ENCODE results near the gene LGALS7B. TPM values are rescaled to one million over a fixed set of nuclear protein-coding genes. Genes with fewer than 3 reads are reported as not detected.
"Not testable (repeated sequence)": the region's sequence is repeated elsewhere in the genome, so short reads cannot be mapped to it uniquely, and the experiment has no call there.

The LGALS7B gene
- total RNA-seq, 1 donor from 2014 or later, result not detected

- Mint-ChIP-seq H3K9me3 (no peaks in the 10 kb centered on the region), H3K27me3 (ENCODE audit: low read depth) (no peaks in the 10 kb centered on the region), H3K4me3 (no peak overlapping the region), H3K27ac (ENCODE audit: unreplicated experiment) (no peak overlapping the region), H3K36me3 (ENCODE audit: low read depth) (no peaks in the 10 kb centered on the region), H3K4me1 (no peaks in the 10 kb centered on the region)
- TF ChIP-seq, protein P1, sequence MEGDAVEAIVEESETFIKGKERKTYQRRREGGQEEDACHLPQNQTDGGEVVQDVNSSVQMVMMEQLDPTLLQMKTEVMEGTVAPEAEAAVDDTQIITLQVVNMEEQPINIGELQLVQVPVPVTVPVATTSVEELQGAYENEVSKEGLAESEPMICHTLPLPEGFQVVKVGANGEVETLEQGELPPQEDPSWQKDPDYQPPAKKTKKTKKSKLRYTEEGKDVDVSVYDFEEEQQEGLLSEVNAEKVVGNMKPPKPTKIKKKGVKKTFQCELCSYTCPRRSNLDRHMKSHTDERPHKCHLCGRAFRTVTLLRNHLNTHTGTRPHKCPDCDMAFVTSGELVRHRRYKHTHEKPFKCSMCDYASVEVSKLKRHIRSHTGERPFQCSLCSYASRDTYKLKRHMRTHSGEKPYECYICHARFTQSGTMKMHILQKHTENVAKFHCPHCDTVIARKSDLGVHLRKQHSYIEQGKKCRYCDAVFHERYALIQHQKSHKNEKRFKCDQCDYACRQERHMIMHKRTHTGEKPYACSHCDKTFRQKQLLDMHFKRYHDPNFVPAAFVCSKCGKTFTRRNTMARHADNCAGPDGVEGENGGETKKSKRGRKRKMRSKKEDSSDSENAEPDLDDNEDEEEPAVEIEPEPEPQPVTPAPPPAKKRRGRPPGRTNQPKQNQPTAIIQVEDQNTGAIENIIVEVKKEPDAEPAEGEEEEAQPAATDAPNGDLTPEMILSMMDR (conservative IDR thresholded peaks at IDR 0.05), result no peak
- DNase-seq (ENCODE audit: low read depth, low spot score), result no peak
Observed at GRCh38 chr19:38806371-38806770, 17.4 kb downstream of the LGALS7B start.

GRCh38 chr19:38807374-38808098 lies 18.5 kb downstream of the LGALS7B start:
- H3K4me1 Mint-ChIP-seq; H3K4me3 Mint-ChIP-seq; DNase-seq (ENCODE audit: low read depth, low spot score); H3K9me3 Mint-ChIP-seq; H3K27ac Mint-ChIP-seq (ENCODE audit: unreplicated experiment); H3K27me3 Mint-ChIP-seq (ENCODE audit: low read depth); H3K36me3 Mint-ChIP-seq (ENCODE audit: low read depth): not testable (repeated sequence)

- Mint-ChIP-seq H3K27me3 (ENCODE audit: low read depth) (no peaks in the 10 kb centered on the region), H3K4me3 (no peak overlapping the region), H3K4me1 (no peaks in the 10 kb centered on the region), H3K9me3 (no peaks in the 10 kb centered on the region), H3K36me3 (ENCODE audit: low read depth) (no peaks in the 10 kb centered on the region), H3K27ac (ENCODE audit: unreplicated experiment) (no peak overlapping the region)
- DNase-seq (ENCODE audit: low read depth, low spot score), result no peak
- TF ChIP-seq, protein P1 (conservative IDR thresholded peaks at IDR 0.05), result no peak
Observed at GRCh38 chr19:38808741-38809140, 19.7 kb downstream of the LGALS7B start.

GRCh38 chr19:38809592-38810252 lies 20.7 kb downstream of the LGALS7B start:
- H3K9me3 Mint-ChIP-seq, result no peaks in the 10 kb centered on the region
- H3K4me1 Mint-ChIP-seq, result no peaks in the 10 kb centered on the region
- TF ChIP-seq, protein P1 (conservative IDR thresholded peaks at IDR 0.05), result no peak
- no peaks in the 10 kb centered on the region for H3K36me3 Mint-ChIP-seq (ENCODE audit: low read depth)
- no peak overlapping the region for H3K4me3 Mint-ChIP-seq
- peak overlapping the region; percentile 60 for H3K27ac Mint-ChIP-seq (ENCODE audit: unreplicated experiment)
- H3K27me3 Mint-ChIP-seq (ENCODE audit: low read depth), result no peaks in the 10 kb centered on the region
- DNase-seq (ENCODE audit: low read depth, low spot score), result no peak

DNA sequence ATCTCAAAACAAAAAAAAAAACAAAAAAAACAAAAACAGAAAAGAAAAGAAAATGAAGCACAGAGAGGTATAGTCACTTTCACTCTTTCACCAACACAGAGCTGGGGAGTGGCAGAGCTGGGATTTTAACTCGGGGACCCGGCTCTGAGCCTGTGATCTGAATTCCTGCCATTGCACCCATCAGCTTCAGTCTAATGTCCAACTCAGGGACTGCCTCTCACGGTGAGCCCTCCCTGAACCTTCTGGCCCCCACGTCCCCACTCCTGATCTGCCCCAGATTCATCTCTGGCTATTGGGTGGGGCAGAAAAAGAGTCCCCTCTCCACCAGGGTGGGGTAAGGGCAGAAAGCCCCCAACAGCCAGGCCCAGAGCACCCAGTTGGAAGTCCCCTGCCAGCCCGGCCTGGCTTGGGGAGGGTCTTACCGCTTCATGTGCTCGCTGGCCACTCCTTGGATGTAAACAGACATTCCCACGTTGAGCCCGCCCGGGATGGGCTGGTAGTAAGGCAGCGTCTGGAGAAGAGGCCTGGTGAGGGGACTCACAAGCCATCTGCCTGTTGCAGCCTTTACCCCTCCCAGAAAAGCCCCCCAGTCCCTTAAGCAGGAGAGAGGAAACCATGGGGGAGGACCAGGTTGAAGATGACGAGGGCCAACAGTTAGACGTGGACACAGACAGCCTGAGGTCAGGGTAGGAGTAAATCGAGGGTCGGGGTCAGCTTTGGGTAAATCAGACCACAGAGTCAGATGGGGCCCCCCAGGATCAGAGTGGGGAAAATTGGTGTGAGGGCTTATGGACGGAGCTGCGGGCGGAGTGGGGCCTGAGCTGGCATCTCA lies 23.2 kb downstream of the LGALS7B start:
- no peaks in the 10 kb centered on the region for H3K4me1 Mint-ChIP-seq

More for the DNA sequence above, 23.2 kb downstream of the LGALS7B start:
- H3K27me3 Mint-ChIP-seq (ENCODE audit: low read depth), result no peaks in the 10 kb centered on the region
- no peak for DNase-seq (ENCODE audit: low read depth, low spot score)
- H3K9me3 Mint-ChIP-seq, result no peaks in the 10 kb centered on the region
- peak overlapping the region; percentile 35 for H3K27ac Mint-ChIP-seq (ENCODE audit: unreplicated experiment)
- no peak overlapping the region for H3K4me3 Mint-ChIP-seq
- no peaks in the 10 kb centered on the region for H3K36me3 Mint-ChIP-seq (ENCODE audit: low read depth)
- TF ChIP-seq, protein P1 (conservative IDR thresholded peaks at IDR 0.05), result no peak
